Activated naive CD4-positive, alpha-beta T cell treated with Interleukin-2 at 50 U/mL for 16 hours (primary cell): ENCODE results near the gene GFAP.
"Not testable (repeated sequence)": the region's sequence is repeated elsewhere in the genome, so short reads cannot be mapped to it uniquely, and the experiment has no call there.

Experiments
- DNase-seq: peaks from one replicate; pipeline ENCODE4 v3.0.0-alpha.2; 2020

GFAP gene

DNA sequence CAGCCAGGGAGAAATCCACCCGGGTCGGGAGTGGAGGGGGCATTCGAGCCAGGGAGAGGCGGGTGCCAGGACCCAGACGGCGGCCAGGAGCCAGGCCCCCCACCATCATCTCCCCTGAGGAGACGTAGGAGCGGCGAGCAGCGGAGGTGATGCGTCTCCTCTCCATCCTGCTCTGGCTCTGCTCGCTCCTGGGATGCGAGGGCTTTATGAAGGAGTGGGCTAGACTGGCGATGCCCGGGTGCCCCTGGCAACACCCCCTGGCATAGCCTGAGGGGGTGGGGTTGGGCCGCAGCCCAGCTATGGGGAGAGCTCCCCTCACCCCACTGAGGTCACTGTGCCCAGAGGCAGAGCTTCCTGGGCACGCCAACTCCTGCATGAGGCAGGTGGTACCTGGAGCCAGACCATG is at the start of gene GFAP:
Gene GFAP (minus strand): TSS at position 180 of the 406 bp plus-strand sequence. CDS start 14 bp downstream, at position 166.
- no peak for DNase-seq

DNA sequence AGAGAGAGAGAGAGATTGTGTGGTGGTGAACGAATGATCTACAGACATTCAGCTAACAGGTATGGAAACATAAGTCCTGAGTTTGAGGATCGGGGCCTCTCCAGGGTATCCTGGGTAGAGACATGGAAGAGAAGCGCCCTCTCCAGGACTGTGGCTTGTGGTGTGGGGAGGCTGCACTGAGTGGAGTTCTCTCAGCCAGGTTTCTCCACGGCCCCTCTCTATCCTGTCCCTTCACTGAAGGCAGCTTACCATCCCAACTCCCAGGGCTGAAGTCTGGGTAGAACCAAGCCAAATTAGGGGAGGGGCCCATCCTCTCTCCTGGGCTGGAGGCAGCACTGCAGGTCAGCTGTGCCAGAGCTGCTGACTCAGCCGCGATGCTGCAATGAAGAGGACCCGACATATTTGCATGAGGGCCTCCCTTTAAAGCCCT is 46.6 kb upstream of the GFAP start:
- DNase-seq: no peak

DNA sequence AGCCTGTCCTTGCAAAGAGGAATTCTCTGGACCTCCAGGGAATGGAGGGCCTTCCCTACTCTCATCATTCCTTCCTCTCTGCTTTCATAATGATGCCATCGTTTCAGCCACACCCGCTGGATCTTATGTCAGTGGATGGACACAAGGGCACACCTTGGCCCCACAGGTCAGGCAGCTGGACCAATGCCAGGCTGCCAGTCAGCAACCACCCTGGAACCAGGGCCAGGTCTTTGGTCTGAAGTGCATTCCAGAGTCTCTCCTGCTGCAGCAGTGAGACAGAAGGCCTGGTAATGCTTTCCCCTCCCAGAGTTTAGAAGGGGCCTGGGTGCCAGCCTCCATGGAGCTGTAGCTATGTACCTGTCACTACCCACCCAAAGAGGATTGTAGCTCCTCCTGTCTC is 45.4 kb upstream of the GFAP start:
- no peak for DNase-seq

DNA sequence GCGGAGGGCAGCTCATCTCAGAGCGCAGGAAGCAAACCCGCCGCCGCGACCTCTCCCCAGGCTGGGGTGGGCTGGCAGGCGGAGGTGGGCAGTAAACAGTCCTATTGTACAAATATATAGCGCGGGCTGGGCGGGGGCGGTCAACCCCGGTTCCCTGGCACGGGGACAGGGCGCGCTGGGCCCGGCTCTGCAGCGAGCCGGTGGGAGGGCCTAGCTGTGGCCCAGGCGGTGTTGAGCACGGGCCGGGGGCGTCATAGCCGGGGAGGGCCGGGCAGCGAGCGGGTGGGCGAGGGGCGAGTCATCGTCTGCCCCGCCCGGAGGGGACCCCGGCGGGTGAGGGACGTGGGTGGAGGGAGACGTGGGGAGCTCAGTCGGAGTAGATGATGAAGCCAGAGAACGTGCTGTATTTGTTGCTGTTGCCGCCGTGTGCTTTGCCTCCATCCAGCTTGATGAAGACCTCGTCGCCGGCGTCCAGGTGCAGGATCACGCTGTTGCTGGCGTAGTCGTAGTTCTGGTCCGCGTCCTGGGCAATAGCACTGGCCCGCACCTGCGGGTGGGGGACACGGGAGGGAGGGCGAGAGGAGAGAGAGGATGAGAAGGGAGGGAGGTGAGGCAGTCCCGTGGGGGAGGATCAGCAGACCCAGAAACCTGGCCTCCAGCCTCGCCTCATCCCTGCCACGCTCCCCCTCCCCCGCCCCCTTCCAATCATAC is 44.7 kb upstream of the GFAP start:
- DNase-seq: peak; percentile 20

DNA sequence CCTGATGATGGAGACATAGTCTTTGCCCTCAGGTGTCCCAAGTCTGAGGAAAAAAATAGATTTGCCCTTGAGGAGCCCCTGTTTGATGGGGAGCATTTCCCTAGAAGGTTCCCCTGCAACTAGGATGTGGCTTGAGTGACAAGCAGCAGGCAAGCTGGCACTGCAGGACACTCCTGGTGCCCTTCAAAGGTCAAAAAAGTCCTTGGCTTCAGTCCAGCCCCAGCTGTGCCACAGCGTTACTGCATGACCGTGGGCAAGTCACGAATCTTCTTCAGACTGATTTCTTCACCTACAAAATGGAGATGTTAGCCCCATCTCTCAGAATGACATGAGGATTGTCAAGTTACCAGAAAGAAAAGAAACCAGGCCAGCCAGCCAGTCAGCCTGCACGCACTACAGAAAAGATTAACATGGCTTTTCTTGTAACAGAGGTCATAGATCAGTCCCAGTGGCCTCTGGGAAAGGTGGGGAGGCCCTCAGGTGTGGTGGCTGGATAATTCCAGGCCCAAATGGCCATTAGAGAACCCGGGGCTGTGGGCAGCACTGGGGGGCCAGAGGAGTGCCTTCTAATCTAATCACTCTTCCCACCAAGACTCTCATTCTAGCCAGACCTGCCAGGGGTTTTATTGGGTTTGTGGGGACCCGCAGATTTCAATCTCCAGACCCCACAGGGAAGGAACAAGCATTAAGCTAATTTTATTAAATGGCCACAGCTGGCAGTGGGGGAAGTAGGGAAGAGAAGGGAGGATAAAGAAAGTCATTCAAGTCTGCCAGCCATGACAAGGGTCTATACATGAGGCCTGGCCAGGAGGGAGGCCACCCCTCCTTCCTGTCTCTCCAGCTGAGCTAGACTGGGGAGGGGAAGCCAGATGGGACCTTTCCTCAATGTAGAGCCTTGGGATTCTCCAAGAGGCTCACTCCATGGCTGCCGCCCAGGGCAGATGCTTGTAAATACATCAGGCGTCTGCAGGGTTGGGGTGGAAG is 42.0 kb upstream of the GFAP start:
- DNase-seq: no peak

DNA sequence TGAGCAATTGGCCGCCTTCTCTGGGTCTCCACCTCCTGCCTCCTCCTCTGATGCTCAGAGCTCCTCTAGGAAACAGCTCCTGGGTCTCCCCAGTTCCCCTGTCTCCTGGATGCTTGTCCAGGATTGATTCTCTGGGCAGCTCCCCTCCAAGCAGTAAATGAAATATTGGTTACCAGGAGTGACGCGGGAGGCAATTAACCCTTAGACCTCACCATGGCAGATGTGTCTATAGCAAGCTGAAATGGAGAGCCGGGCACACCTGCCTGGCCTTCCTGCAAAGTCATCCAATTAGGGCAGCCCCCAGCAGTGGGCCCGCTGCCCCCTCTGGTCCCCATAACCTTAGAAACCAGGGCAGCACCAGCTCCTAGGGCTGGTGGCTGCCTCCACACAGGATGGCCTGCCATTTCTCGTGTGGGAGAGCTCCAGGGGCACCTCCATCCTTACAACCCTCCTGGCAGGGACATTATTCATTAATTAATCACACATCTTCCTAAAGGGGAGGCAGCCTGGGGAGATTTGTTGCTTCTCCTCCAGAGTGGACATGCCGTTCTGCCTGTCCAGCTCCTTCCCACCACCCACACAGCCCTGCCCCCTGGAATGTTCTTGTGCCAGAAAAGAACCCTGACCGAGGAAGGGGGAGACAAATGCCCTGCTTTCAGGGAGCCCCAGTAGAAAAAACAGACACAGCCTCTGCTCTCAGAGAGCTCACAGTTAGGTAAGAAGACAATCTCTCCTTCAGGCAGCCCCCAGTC is 40.5 kb upstream of the GFAP start:
- DNase-seq: no peak

DNA sequence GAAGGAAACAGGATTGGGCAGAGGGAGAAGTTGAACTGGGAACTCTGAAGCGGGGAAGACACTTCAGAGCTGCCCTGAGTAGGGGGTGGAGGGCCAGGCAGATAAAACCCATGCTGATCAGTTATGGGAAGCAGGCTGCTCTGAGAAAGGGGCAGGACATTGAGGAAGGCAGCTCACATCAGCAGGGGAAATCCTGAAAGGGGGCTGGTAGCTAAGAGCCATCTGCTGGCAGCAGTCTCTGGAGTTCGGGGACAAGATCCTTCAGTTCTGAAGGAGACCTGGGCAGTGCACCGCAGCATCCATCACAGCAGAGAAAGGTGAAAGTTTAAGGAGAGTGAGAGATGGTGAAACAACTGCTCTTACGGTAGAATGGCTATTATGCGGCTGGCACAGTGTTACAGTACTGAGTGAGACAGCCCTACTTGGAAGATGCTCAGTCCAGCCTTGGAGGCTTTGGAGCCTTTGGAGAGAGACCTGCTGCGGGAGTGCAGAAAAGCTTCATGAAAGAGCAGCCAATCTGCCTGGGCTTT is 37.7 kb upstream of the GFAP start:
- no peak for DNase-seq

DNA sequence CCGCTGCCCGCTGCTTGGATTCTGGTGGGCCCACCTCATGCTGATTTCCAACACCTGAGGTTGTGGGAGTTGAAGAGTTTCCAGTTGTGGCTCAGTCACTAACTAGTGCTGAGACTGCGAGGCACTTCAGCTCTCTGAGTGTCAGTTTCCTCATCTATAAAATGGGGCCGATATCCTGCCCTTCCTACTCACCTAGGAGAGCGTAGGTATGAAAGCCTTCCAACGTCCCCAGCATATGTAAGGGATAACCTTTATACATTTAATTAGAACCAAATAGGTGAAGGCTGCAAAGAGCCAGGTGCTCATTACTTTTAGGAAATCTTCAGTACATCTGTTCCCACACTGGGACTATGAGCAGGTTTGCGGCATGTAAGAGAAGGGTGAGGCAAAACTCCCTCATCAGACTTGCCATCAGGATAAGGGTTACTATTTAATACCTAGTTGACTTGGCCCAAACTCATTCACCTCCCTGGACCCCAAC is 33.1 kb upstream of the GFAP start:
- no peak for DNase-seq

DNA sequence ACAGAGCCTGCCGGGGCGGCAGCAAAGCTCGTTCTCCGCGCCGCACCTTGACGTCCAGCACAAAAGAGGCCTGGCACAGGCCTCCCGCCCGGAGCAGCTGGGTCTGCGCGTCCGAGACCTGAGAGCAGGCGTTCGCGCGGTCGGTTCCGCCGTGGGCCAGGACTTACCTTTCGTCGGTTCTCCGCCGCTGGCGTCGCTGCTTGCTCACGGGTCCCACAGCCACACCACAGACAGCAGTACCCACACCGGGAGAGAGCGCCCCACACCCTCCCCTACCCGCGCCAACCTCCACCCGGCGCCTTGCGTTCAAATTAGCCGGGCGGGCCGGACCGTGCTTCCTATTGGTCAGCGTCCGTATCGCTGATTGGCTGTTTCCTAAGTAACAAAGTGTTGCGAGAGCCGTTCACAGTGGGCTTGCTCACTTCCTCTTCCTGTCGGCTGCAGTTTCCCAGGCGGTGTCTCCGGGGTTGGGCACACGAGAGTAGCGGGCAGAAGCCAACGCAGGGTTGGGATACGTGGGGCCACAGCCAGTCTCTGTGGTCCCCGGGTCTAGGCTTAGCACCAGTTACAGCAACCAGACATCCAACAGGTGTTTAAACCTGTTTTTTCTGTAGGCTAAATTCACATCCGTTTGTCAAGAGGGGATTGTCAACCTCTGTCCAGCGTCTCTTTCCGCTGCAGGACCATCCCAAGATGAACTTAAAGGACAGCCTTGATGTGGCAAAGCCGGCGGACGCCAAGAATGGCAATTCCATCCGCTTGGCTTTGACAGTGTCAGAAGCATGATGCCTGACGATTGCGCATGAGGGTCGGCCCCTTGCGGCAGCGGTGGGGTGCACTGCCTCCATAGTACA is 32.4 kb upstream of the GFAP start, which contains the start of gene KIF18B:
Gene KIF18B (minus strand): TSS at position 313 of the 854 bp plus-strand sequence. CDS start 11,429 bp downstream, outside the sequence.
- peak; percentile 89 for DNase-seq

DNA sequence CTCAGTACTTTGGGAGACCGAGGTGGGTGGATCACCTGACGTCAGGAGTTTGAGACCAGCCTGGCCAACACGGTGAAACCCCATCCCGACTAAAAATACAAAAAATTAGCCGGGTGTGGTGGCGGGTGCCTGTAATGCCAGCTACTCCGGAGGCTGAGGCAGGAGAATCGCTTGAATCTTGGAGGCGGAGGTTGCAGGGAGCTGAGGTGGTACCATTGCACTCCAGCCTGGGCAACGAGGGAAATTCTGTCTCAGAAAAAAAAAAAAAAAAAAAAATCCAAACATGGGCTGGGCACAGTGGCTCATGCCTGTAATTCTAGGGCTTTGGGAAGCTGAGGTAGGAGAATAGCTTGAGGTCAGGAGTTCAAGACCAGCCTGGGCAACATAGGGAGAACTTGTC is 30.4 kb upstream of the GFAP start:
- DNase-seq: not testable (repeated sequence)

DNA sequence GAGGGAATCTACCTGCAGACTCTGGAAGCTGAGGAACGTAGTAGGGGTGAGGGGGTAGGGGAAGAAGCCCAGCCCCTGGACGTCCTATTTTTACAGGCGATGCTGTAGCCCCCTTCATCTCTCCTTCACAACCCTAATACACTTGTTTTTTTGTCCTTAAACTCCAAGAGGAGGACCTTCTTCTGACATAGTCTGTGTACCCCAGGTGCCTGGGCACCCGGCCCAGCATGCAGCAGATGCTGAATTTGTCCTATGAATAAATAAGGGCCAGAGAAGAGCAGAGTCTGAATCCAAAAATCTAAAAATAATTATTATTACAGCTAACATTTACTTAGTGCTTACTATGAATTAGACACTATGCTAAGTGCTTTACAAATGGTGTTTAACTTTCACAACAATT is 27.2 kb upstream of the GFAP start:
- no peak for DNase-seq

DNA sequence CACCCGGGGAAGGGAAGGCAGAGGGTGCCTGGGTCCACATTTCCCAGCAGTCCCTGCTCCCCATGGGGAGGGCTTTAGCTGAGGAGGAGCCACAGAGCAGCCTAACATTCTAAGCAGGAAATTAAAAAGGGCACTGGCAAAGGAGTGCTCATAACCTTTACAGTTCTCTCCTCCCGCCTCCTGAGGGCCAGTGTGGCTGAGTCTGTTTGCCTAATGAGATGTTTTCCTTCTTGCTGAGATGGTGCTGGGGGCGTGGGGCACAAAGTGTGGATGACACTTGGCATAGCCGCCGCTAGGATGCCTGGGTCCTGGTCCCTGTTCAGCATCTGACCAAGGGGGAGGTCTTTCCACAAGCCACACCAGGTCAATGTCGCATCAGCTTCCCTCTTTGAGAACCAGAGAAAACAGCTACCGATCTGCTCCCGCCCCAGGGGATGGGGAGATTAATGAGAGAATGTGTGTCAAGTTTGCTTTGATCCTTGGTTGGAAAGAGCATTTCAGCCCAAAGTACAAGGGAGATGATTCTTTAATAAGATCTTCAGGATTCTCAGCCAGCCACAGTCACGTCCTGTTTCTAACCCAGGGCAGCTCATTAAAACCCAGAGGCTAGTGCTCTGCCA is 26.5 kb upstream of the GFAP start:
- no peak for DNase-seq

DNA sequence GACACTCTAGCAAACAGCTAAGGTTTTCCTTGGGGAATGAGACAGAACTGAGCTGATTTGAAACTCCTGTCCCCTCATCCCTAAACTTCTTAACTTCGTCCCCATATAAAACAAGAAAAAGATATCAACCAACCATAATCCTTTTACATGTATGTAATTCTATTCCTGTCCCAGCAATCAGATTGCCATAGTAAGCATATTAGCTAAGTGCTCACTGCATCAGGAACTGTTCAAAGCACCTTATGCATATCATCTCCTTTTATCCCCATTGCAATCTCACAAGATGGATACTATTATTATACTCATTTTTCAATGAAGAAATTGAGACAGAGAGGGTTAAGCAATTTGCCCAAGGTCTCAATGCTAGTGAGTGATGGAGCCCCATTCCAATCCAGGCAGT is 25.5 kb upstream of the GFAP start:
- DNase-seq: no peak

DNA sequence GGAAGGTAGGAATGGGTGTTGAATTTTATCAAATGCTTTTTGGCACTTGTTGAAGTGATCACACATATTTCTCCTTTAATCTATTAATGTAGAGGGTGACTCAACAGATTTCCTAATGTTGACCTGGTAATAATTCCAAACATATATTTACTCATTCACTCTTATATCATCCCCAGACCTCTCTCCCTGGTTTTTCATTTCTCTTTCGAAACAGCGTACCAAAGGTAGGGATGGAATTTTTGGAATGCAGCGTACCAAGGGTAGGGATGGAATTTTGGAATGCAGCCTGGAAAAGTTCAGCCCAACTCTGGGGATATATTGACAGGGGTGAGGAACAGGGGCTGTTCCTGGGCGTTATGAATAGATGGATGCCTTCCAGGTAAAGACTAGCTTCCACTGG is 25.0 kb upstream of the GFAP start:
- no peak for DNase-seq

DNA sequence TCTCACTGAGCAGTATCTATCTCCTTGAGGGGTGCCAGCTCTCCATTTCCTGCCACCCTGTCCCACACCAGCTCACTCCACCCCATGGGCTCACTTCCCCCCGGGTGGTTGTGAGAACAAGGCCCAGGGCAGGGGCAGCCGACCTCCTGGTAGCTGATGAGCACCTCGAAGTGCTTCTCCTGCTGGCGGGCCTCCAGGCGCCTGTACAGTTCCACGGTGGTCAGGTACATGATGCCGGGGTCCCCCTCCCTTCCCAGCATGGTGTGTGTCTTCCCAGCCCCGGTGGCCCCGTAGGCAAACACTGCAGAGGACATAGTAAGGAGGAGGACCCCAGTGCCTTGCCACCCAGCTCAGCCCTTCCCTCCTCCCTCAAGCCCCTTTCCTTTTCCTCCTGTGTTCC is 19.8 kb upstream of the GFAP start:
- DNase-seq: no peak

DNA sequence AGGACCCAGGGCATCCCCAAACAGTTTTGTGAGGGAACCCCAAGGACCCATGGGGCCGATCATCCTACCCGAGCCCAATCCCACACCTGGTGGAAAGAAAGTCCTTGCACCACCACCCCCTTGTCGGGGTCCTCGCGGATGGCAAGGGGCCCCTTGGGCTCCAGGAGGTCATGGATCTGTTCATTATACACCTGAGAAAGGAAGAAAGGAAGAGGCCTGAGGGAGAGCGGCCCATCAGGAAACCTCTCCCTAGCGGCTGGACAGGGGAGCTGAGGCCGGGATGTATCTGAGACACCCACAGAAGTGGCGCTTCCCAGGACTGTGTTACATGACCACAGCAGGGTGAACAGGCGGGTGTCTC is 19.4 kb upstream of the GFAP start:
- DNase-seq: no peak

DNA sequence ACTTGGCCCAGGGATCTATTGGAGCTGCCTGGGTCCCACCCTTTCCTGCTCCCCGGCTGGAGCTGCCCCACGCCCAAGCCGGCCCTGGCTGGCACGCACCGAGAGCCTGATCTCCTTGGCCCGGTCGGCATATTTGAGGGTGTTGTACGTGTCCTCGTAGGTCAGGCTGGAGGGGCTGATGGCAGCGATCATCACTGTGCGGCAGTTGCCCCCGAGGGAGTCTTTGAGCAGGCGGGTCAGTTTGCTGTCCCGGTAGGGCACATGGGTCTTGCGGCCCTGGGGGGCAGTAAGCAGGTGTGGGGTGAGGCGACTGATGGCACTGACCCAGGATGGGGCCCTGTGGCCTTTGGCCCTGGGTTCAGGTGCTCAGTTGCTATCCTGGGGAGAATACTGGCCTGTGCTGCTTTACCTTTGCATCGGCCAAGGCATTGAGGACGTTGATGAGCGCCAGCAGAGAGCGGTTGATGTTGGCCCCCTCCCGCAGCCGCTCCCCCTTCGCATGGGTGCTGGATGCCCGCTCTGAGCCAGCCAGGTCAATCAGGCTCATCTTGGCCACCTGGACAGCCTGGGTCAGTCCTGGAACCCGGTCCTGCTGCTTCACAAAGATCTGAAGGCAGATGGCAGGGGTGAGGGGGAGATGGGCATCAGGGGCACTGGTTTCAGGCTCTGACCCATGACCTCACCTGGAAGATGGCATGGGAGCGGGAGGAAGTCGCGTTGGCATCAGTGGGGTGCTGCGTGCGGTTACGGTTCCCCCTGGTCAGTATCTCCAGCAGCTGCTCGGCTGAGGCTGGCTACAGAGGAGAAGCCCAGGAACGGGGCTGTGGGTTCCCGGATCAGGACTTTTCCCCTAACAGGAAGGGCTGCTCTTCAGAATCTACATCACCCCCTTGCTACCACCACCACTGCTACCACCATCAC is 18.8 kb upstream of the GFAP start:
- DNase-seq: no peak

DNA sequence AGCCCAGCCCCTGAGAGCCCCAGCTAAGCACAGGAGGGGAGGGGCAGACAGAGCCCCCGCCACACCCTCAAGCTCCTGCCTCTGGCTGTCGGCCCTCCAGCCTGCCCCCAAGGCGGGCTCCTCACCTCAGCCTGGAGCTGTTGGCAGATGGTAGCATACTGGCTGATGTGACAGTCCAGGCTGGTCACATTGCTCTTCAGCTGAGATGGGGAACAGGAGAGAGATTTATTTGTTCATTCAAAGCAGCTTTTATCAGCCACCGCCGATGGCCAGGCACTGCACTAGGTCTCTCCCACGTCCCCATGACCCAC is 17.4 kb upstream of the GFAP start:
- no peak for DNase-seq

DNA sequence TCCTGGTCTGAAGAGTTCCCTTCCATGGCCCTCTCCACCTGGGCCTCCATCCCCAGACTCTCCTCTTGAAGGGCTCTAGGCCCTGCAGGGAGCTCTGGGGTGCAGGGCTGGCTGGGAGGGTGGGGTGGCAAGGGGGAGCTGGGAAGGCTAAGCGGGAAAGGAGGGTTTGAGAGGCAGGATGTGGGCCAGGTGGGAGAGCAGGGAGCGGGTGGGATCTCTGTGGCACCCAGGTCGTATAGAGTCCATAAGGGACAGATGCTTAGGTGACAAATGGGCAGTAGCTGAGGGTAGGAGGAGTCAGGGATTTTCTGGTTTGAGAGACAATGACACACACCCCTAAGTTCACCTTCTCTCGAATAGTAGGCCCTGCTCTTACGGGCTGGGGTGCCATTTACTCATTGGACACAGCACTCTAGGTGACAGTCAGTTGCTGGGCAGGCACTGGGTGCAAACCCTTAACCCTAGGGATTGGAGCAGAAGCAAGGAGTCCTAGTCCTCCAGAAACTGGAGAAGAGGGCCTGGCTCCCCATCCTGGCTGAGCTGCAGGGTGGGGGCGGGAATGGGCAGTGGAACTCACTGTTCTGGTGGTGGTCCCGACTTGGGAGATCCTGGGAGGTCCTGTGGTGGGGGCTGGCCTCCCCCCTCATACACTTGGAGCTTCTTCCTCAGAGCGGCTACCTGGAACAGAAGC is 16.9 kb upstream of the GFAP start:
- no peak for DNase-seq

DNA sequence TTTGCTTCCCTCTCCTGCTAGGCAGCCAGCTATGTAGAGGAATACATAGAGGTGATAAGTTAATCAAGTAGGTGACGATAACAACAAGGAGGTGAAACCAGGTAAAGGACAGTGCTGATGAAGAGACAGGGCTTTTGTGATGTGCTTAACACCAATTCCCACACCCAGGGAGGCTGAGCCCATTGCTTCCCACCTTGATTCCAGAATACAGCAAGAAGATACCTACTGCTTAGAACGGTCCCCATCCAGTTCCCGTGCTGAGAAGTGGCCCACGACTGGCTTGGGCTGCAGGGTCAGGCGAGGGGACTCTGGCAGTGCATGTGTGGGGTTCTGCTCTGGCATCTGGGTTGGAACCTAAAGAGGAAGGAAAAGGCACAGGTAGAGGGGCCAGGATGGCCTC is 16.1 kb upstream of the GFAP start:
- no peak for DNase-seq
